MCF 10A (cell line): Measurements from ENCODE around the gene GTSE1. TPM values are rescaled to one million over a fixed set of nuclear protein-coding genes. Genes with fewer than 3 reads are reported as not detected.

Source experiments
- BruUV-seq: library from RNA; stranded (reverse); fragments of 400-500 nt; replicated peaks from 2 replicates; lab custom pipeline; 2021; lab: Mats Ljungman, UMichigan
- CTCF ChIA-PET: fragments of 300-600 bp; sonication (Branson Sonifier 250); formaldehyde crosslinking; extraction: SDS; loops from one replicate; lab custom pipeline; 2021; ENCODE audit warnings: antibody characterized with exemption, inconsistent platforms; lab: Yijun Ruan, JAX
- POLR2A ChIA-PET: fragments of 300-600, 350-650 bp; sonication (Branson Sonifier 250); formaldehyde crosslinking; extraction: SDS; loops from one replicate; lab custom pipeline; 2020; ENCODE audit warnings: antibody characterized with exemption, inconsistent platforms; lab: Yijun Ruan, JAX
- DNase-seq: peaks from one replicate; pipeline ENCODE4 v3.0.0-alpha.2; 2018; ENCODE audit not compliant: unreplicated experiment
- H3K27ac Mint-ChIP-seq: one replicate; pipeline ENCODE4 v1.8.0; 2022; ENCODE audit warnings: mild to moderate bottlenecking, low read depth, mixed read lengths; ENCODE audit not compliant: unreplicated experiment
- H3K27me3 Mint-ChIP-seq: one replicate; pipeline ENCODE4 v1.8.0; 2022; ENCODE audit warnings: mixed read lengths; ENCODE audit not compliant: insufficient read depth, unreplicated experiment
- H3K36me3 Mint-ChIP-seq: one replicate; pipeline ENCODE4 v1.8.0; 2022; ENCODE audit warnings: mild to moderate bottlenecking, moderate library complexity, mixed read lengths; ENCODE audit not compliant: insufficient read depth, unreplicated experiment
- H3K4me1 Mint-ChIP-seq: one replicate; pipeline ENCODE4 v1.8.0; 2022; ENCODE audit warnings: mixed read lengths; ENCODE audit not compliant: insufficient read depth, unreplicated experiment
- H3K4me3 Mint-ChIP-seq: one replicate; pipeline ENCODE4 v1.8.0; 2022; ENCODE audit warnings: mild to moderate bottlenecking, moderate library complexity, mixed read lengths; ENCODE audit not compliant: unreplicated experiment
- H3K9me3 Mint-ChIP-seq: one replicate; pipeline ENCODE4 v1.8.0; 2022; ENCODE audit warnings: mixed read lengths; ENCODE audit not compliant: unreplicated experiment
- CTCF ChIP-seq: fragments of 200-600 bp; IDR thresholded peaks from one replicate; pipeline ENCODE4 v1.8.0; 2022; ENCODE audit warnings: antibody characterized with exemption, mild to moderate bottlenecking; ENCODE audit not compliant: unreplicated experiment
- intact Hi-C: fragments of 100-400 bp; cut with micrococcal nuclease; formaldehyde crosslinking; loops from 2 replicates; pipeline ENCODE4 v1.14.1; 2022
- total RNA-seq: library from RNA; stranded (reverse); gene quantifications from 2 replicates; pipeline ENCODE4 v1.2.3, GENCODE V29; 2022

GTSE1 gene
- total RNA-seq, 1 experiment from 2014 or later = 19.9 TPM

DNA sequence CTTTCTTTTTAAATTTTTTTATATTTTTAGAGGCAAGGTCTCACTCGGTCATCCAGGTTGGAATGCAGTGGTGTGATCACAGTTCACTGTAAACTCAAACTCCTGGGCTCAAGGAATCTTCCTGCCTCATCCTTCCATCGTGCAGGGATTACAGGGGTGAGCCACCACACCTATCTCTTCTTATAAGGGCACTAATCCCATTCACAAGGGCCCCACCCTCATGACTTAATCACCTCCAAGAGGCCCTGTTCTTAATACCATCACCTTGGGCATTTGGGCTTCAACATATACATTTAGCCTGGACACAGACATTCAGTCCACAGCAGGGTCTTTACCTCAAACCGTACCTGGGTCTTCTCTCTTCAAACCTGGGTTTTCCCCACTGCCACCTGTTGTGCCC lies 4.5 kb upstream of the GTSE1 start:
- Mint-ChIP-seq H3K4me1 (peaks cover 8% of the 10 kb centered on the region), H3K27me3 (no peaks in the 10 kb centered on the region), H3K4me3 (no peak overlapping the region), H3K36me3 (peaks cover 41% of the 10 kb centered on the region), H3K27ac (no peak overlapping the region), H3K9me3 (no peaks in the 10 kb centered on the region)
- intact Hi-C loops = no loop called here
- no peak for DNase-seq
- no TSS peak for BruUV-seq
- ChIA-PET POLR2A (no interaction called here), CTCF (no interaction called here)
- no peak for TF ChIP-seq CTCF

DNA sequence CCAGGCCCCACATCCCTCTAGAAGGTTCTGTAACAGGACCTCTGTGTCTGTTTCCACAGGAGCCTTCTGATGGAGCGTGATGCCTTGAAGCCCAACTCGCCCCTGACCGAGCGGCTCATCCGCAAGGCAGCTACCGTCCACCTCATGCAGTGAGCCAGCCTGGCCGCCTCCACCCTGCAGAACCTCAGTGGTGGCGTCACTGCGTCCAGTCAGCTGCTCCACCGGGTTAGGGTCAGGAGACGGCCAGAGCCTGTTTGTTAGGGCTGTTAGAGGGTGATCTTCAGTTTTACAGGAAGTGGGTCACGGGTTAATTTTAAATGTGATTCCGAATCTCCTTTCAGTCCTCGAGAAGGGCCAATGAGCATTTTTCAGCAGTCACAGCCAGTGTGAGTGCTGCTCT lies 3.9 kb upstream of the GTSE1 start:
- no peaks in the 10 kb centered on the region for H3K27me3 Mint-ChIP-seq
- no peak for TF ChIP-seq CTCF
- no peak overlapping the region for H3K4me3 Mint-ChIP-seq
- ChIA-PET CTCF (no interaction called here), POLR2A (no interaction called here)
- H3K36me3 Mint-ChIP-seq = peaks cover 41% of the 10 kb centered on the region
- BruUV-seq = no TSS peak
- intact Hi-C loops = no loop called here
- H3K9me3 Mint-ChIP-seq = no peaks in the 10 kb centered on the region
- DNase-seq = no peak
- no peak overlapping the region for H3K27ac Mint-ChIP-seq
- H3K4me1 Mint-ChIP-seq = peaks cover 14% of the 10 kb centered on the region

- Mint-ChIP-seq H3K9me3 (no peaks in the 10 kb centered on the region), H3K4me3 (no peak overlapping the region), H3K4me1 (peaks cover 18% of the 10 kb centered on the region), H3K27me3 (no peaks in the 10 kb centered on the region), H3K36me3 (peaks cover 41% of the 10 kb centered on the region), H3K27ac (no peak overlapping the region)
- POLR2A ChIA-PET = no interaction called here
- BruUV-seq = no TSS peak
- no peak for TF ChIP-seq CTCF
- intact Hi-C loops = no loop called here
- no peak for DNase-seq
- CTCF ChIA-PET = interaction anchor here (1.4 kb wide), 1 partner anchor 256 kb away, joined by 3 read pairs; no protein-coding TSS in a partner anchor
These were observed 3.0 kb upstream of the GTSE1 start for GRCh38 chr22:46293577-46294260.

- H3K4me1 Mint-ChIP-seq = peaks cover 27% of the 10 kb centered on the region
- BruUV-seq = no TSS peak
- no peak overlapping the region for H3K27ac Mint-ChIP-seq
- peaks cover 45% of the 10 kb centered on the region for H3K36me3 Mint-ChIP-seq
- H3K27me3 Mint-ChIP-seq = no peaks in the 10 kb centered on the region
- intact Hi-C loops = no loop called here
- TF ChIP-seq CTCF = no peak
- ChIA-PET POLR2A (interaction anchor here (1.9 kb wide), 1 partner anchor 10 kb away, joined by 6 read pairs; no protein-coding TSS in a partner anchor), CTCF (interaction anchor here (1.3 to 1.4 kb wide), 2 partner anchors 20 to 257 kb away, joined by 3 to 5 read pairs; no protein-coding TSS in a partner anchor)
- DNase-seq = no peak
- no peaks in the 10 kb centered on the region for H3K9me3 Mint-ChIP-seq
- H3K4me3 Mint-ChIP-seq = peak overlapping the region; percentile 16
These were observed 1.9 kb upstream of the GTSE1 start for GRCh38 chr22:46294784-46295183.
